H1 (cell line): ENCODE data around the gene SOBP.

ENCODE experiments used
- EP300 ChIP-seq, 2 experiments: IDR thresholded peaks; 1 replicate in 1 of 2; 2 replicates in 1 of 2; pipeline ENCODE4 v1.6.1; 2011 to 2012; ENCODE audit warnings: low read depth in 2 of 2, low read length in 2 of 2, mild to moderate bottlenecking in 2 of 2, borderline replicate concordance in 1 of 2, inconsistent platforms in 1 of 2, moderate library complexity in 1 of 2
- EZH2 ChIP-seq: fragments of 200-600 bp; sonication (generic); IDR thresholded peaks from 2 replicates; pipeline ENCODE4 v1.7.1; 2012; ENCODE audit warnings: low read depth, mild to moderate bottlenecking, moderate library complexity, low read length, inconsistent platforms; ENCODE audit not compliant: severe bottlenecking
- HDAC2 ChIP-seq, 2 experiments: fragments of 300-600 bp in 1 of 2; sonication (generic) in 1 of 2; IDR thresholded peaks; 2 replicates each; pipeline ENCODE4 v1.6.1; 2011 to 2012; ENCODE audit warnings: low read depth in 2 of 2, low read length in 2 of 2, mild to moderate bottlenecking in 2 of 2, moderate library complexity in 2 of 2, borderline replicate concordance in 1 of 2, inconsistent platforms in 1 of 2
- PHF8 ChIP-seq: fragments of 200-600 bp; sonication (generic); conservative IDR thresholded peaks from 2 replicates; pipeline ENCODE4 v1.7.1; 2012; ENCODE audit warnings: low read depth, mild to moderate bottlenecking, inconsistent platforms, low read length, moderate library complexity
- POLR2A ChIP-seq, 2 experiments: IDR thresholded peaks; 1 replicate in 1 of 2; 2 replicates in 1 of 2; pipeline ENCODE4 v1.6.1; 2011; ENCODE audit warnings: low read depth in 2 of 2, low read length in 2 of 2, mild to moderate bottlenecking in 2 of 2; ENCODE audit errors: control extremely low read depth in 1 of 2
- SIX5 ChIP-seq: IDR thresholded peaks from 2 replicates; pipeline ENCODE4 v1.6.1; 2011; ENCODE audit warnings: mild to moderate bottlenecking, low read depth, low read length
- SP2 ChIP-seq: IDR thresholded peaks from 2 replicates; pipeline ENCODE4 v1.6.1; 2012; ENCODE audit warnings: mild to moderate bottlenecking, low read length, inconsistent platforms
- TAF1 ChIP-seq: IDR thresholded peaks from 2 replicates; pipeline ENCODE4 v1.6.1; 2011; ENCODE audit warnings: mild to moderate bottlenecking, low read depth, low read length
- TEAD4 ChIP-seq: IDR thresholded peaks from 2 replicates; pipeline ENCODE4 v1.6.1; 2012; ENCODE audit warnings: low read depth, low read length, inconsistent platforms, mixed read lengths
- USF2 ChIP-seq: IDR thresholded peaks from 2 replicates; pipeline ENCODE4 v1.6.1; 2011; ENCODE audit warnings: low read length, improper control_type of control experiment
- TF ChIP-seq, protein P1 (sequence below), 3 experiments: IDR thresholded peaks; 1 replicate in 2 of 3; 2 replicates in 1 of 3; pipeline versions ENCODE4 v1.5.1 to v1.6.1; 2011; ENCODE audit warnings: low read length in 3 of 3, mild to moderate bottlenecking in 3 of 3, inconsistent platforms in 2 of 3, low read depth in 1 of 3, moderate library complexity in 1 of 3; ENCODE audit not compliant: insufficient read depth in 1 of 3; ENCODE audit errors: control extremely low read depth in 1 of 3
- TF ChIP-seq, protein P2 (sequence below): IDR thresholded peaks from 2 replicates; pipeline ENCODE4 v1.6.1; 2012; ENCODE audit warnings: inconsistent platforms
- TF ChIP-seq, protein P3 (sequence below): IDR thresholded peaks from 2 replicates; pipeline ENCODE4 v1.6.1; 2012; ENCODE audit warnings: inconsistent platforms

DNA sequence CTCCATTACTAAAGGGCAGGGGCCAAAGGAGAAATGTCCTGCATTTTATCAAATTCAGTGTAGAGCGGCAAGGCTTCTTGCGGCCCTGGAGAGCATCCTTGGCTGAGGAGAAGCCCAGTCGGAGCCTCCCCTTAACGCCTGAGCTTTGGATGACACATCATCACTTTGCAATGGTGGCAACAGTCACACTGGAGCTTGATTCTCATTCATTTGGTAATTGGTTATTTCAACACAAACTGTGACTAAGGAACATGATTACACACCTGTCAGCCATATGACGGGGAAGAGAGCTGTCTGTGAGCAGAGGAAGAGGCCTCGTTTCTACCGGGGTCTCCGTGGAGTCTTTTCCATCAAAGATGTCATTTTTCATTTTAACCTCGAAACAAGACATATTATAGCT is 81.4 kb downstream of the SOBP start:
- no peak for TF ChIP-seq POLR2A (IDR thresholded peaks at IDR 0.05; ENCODE audit: control extremely low read depth in 1 of 2, low read depth in 2 of 2, low read length in 2 of 2)
- TF ChIP-seq, protein P1, sequence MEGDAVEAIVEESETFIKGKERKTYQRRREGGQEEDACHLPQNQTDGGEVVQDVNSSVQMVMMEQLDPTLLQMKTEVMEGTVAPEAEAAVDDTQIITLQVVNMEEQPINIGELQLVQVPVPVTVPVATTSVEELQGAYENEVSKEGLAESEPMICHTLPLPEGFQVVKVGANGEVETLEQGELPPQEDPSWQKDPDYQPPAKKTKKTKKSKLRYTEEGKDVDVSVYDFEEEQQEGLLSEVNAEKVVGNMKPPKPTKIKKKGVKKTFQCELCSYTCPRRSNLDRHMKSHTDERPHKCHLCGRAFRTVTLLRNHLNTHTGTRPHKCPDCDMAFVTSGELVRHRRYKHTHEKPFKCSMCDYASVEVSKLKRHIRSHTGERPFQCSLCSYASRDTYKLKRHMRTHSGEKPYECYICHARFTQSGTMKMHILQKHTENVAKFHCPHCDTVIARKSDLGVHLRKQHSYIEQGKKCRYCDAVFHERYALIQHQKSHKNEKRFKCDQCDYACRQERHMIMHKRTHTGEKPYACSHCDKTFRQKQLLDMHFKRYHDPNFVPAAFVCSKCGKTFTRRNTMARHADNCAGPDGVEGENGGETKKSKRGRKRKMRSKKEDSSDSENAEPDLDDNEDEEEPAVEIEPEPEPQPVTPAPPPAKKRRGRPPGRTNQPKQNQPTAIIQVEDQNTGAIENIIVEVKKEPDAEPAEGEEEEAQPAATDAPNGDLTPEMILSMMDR (IDR thresholded peaks at IDR 0.05; ENCODE audit: control extremely low read depth in 1 of 3, insufficient read depth in 1 of 3, low read depth in 1 of 3, low read length in 3 of 3), result no peak
- TF ChIP-seq, protein P2, sequence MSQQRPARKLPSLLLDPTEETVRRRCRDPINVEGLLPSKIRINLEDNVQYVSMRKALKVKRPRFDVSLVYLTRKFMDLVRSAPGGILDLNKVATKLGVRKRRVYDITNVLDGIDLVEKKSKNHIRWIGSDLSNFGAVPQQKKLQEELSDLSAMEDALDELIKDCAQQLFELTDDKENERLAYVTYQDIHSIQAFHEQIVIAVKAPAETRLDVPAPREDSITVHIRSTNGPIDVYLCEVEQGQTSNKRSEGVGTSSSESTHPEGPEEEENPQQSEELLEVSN, result no peak
- no peak for TF ChIP-seq EZH2
- no peak for TF ChIP-seq EP300 (IDR thresholded peaks at IDR 0.05; ENCODE audit: borderline replicate concordance in 1 of 2, low read depth in 2 of 2, low read length in 2 of 2)
- TF ChIP-seq TAF1, result no peak
- TF ChIP-seq HDAC2 (IDR thresholded peaks at IDR 0.05; ENCODE audit: borderline replicate concordance in 1 of 2, low read depth in 2 of 2, low read length in 2 of 2), result no peak
- no peak for TF ChIP-seq TEAD4
- no peak for TF ChIP-seq PHF8
- TF ChIP-seq USF2, result no peak
- TF ChIP-seq SP2, result no peak
- TF ChIP-seq SIX5, result no peak
- TF ChIP-seq, protein P3, sequence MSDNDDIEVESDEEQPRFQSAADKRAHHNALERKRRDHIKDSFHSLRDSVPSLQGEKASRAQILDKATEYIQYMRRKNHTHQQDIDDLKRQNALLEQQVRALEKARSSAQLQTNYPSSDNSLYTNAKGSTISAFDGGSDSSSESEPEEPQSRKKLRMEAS, result no peak
